ENCODE data around the gene MINDY1. TPM values are rescaled to one million over a fixed set of nuclear protein-coding genes. Genes with fewer than 3 reads are reported as not detected.

MINDY1 gene
- total RNA-seq, 2 experiments from 2014 or later = 9.1 to 9.9 TPM

DNA sequence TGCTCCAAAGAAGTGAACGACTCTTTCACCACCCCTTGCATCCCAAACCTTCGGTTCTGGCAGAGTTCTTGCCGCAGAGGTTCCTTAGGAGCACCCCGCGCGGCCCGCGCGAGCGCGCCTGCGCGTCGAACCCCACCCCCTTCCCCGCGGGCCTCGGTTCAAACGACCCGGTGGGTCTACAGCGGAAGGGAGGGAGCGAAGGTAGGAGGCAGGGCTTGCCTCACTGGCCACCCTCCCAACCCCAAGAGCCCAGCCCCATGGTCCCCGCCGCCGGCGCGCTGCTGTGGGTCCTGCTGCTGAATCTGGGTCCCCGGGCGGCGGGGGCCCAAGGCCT, 40.9 kb upstream of the MINDY1 start, which contains the start of gene C1orf56:
TSS of gene C1orf56 (plus strand) at position 161 of the 334 bp plus-strand sequence. CDS start at position 258, 97 bp downstream.
- DNase-seq (peak; percentile 68), ATAC-seq (peak; percentile 64)
- ChIA-PET CTCF (interaction anchor here (0.7 to 7.8 kb wide), 14 partner anchors 9 to 204 kb away, joined by 3 to 77 read pairs (median 5); partner anchors contain the start of genes ANXA9, CDC42SE1, MINDY1 and MLLT11), POLR2A (interaction anchor here (1.0 to 4.0 kb wide), 7 partner anchors 11 to 299 kb away, joined by 3 to 32 read pairs (median 4); partner anchors contain the start of genes CDC42SE1, MINDY1, MLLT11 and RFX5)
- Mint-ChIP-seq H3K27me3 (ENCODE audit: low read depth) (no peaks in the 10 kb centered on the region), H3K27ac (peak within 1 kb of the TSS; percentile 90), H3K4me1 (ENCODE audit: low read depth) (peaks cover 53% of the 10 kb centered on the region), H3K4me3 (peak within 1 kb of the TSS; percentile 89), H3K36me3 (ENCODE audit: low read depth) (peaks cover 28% of the 10 kb centered on the region), H3K9me3 (ENCODE audit: insufficient read depth) (no peaks in the 10 kb centered on the region)

DNA sequence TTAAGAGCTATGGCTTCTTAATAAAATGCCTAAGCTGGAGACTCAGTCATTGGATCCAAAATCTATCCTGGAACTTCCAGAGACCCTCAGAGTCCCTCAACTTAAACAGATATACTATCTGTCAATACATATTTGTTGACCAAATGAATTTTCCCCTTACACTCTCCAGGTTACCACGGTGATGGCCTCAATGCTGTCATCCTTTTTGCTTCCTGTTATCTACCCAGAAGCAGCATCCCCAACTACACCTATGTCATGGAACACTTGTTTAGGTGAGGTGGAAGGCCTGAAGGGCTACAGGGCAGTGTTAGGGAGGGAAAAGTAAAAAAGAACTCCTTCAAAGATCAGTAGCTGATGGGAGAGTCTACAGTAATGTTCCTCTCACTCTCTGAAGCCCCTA, 36.5 kb upstream of the MINDY1 start:
- Mint-ChIP-seq H3K36me3 (ENCODE audit: low read depth) (no peaks in the 10 kb centered on the region), H3K27me3 (ENCODE audit: low read depth) (no peaks in the 10 kb centered on the region), H3K27ac (no peak overlapping the region), H3K9me3 (ENCODE audit: insufficient read depth) (no peaks in the 10 kb centered on the region), H3K4me1 (ENCODE audit: low read depth) (peaks cover 27% of the 10 kb centered on the region), H3K4me3 (no peak overlapping the region)
- peak; percentile 34 for ATAC-seq
- POLR2A ChIA-PET = no interaction called here
- CTCF ChIA-PET = interaction anchor here (0.9 to 7.8 kb wide), 9 partner anchors 9 to 113 kb away, joined by 3 to 60 read pairs (median 6); partner anchors contain the start of genes CDC42SE1, MLLT11 and TNFAIP8L2
- peak; percentile 55 for DNase-seq

DNA sequence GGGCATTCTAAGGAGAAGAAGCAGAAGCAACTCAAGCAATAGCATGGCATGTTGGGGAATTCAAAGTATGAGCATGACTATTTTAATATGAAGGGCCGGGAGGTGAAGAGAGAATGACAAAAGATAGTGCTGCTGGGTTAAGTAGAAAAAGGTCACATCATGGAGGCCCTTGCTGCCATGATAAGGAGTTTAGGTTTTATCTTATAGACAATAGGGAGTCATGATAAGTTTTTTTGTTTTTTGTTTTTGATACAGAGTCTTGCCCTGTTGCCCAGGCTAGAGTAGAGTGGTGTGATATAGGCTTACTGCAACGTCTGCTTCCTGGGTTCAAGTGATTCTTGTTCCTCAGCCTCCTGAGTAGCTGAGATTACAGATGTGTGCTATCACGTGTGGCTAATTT, 32.8 kb upstream of the MINDY1 start:
- no peaks in the 10 kb centered on the region for H3K9me3 Mint-ChIP-seq (ENCODE audit: insufficient read depth)
- no peak overlapping the region for H3K4me3 Mint-ChIP-seq
- H3K4me1 Mint-ChIP-seq (ENCODE audit: low read depth) = peaks cover 11% of the 10 kb centered on the region
- DNase-seq = no peak
- POLR2A ChIA-PET = no interaction called here
- ATAC-seq = no peak
- no peak overlapping the region for H3K27ac Mint-ChIP-seq
- no peaks in the 10 kb centered on the region for H3K27me3 Mint-ChIP-seq (ENCODE audit: low read depth)
- no peaks in the 10 kb centered on the region for H3K36me3 Mint-ChIP-seq (ENCODE audit: low read depth)
- CTCF ChIA-PET = interaction anchor here (3.0 kb wide), 1 partner anchor 15 kb away, joined by 11 read pairs; no protein-coding TSS in a partner anchor

DNA sequence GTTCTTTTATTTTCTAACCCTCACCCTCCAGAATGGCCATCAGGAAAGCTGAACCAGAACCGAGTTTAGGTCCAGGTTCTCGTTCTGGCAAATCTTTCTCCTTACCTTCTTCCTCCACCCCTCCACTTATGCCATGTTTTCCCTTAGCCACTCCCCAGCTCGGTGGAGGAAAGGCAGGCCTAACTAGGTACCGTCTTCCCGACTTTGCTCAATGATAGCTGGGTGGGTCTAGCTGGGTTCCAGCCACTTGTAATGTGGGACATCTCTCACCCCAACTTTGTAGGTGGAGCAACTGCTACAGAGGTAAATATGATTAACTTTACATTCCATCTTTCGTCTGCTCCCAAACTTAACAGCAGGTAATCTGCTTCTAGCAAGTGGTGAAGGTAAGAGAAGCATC, 30.3 kb upstream of the MINDY1 start:
- no peak for ATAC-seq
- ChIA-PET CTCF (interaction anchor here (1.6 kb wide), 2 partner anchors 12 to 120 kb away, joined by 6 to 8 read pairs; partner anchors contain the start of gene TNFAIP8L2), POLR2A (interaction anchor here (0.8 kb wide), 1 partner anchor 119 kb away, joined by 3 read pairs; the partner anchor contains the start of gene TNFAIP8L2)
- H3K4me3 Mint-ChIP-seq = no peak overlapping the region
- peaks cover 6% of the 10 kb centered on the region for H3K36me3 Mint-ChIP-seq (ENCODE audit: low read depth)
- H3K27me3 Mint-ChIP-seq (ENCODE audit: low read depth) = no peaks in the 10 kb centered on the region
- H3K4me1 Mint-ChIP-seq (ENCODE audit: low read depth) = no peaks in the 10 kb centered on the region
- no peak for DNase-seq
- no peak overlapping the region for H3K27ac Mint-ChIP-seq
- no peaks in the 10 kb centered on the region for H3K9me3 Mint-ChIP-seq (ENCODE audit: insufficient read depth)

DNA sequence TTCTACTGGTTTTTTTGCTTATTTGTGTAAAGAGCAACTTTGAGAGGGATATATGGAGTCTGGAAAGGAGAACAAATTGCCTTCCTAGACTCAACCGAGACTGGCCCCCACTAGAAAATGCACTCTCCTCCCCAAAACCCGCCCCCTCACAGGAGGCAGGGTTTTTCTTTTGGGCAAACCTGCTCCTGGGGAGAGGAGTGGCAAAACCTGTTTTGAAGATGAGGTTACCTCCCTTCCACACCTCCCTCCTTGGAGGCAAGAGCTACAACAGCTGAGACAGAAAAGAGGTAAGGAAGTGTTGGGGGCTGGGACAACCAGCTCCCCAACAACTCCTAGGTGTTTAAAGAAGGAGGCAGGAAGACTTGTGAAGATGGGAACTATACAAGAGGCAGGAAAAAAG, 29.7 kb upstream of the MINDY1 start, which contains the start of gene BNIPL:
TSS of gene BNIPL (plus strand) at position 231 of the 400 bp plus-strand sequence. CDS start at position 371, 140 bp downstream.
- CTCF ChIA-PET = interaction anchor here (1.6 kb wide), 1 partner anchor 12 kb away, joined by 8 read pairs; no protein-coding TSS in a partner anchor
- H3K27ac Mint-ChIP-seq = no peak within 1 kb of the TSS
- H3K4me1 Mint-ChIP-seq (ENCODE audit: low read depth) = no peaks in the 10 kb centered on the region
- ATAC-seq = no peak
- no peak within 1 kb of the TSS for H3K4me3 Mint-ChIP-seq
- DNase-seq = no peak
- H3K27me3 Mint-ChIP-seq (ENCODE audit: low read depth) = no peaks in the 10 kb centered on the region
- H3K9me3 Mint-ChIP-seq (ENCODE audit: insufficient read depth) = no peaks in the 10 kb centered on the region
- peaks cover 6% of the 10 kb centered on the region for H3K36me3 Mint-ChIP-seq (ENCODE audit: low read depth)
- POLR2A ChIA-PET = interaction anchor here (0.8 kb wide), 1 partner anchor 120 kb away, joined by 3 read pairs; the partner anchor contains the start of gene TNFAIP8L2

DNA sequence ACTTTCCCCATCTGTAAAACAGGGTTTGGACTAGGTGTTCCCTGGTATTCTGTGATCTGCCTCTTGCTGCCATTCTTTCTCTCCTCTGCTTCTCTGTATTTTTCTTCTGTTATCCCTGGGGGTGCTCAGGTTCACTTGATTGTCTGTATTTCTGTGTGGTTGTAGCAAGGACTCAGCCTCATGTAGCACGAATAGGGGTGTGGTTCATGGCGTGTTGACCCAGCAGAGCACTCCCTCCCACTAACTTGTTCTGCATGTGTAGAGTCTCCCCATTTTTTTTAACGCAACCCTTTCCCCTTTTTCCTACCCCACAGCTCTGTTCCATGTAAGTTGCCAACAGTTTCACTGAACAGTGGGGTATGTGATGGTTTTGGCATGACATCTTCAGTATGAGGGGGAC, 28.5 kb upstream of the MINDY1 start:
- H3K27me3 Mint-ChIP-seq (ENCODE audit: low read depth) = no peaks in the 10 kb centered on the region
- H3K9me3 Mint-ChIP-seq (ENCODE audit: insufficient read depth) = no peaks in the 10 kb centered on the region
- ATAC-seq (no peak), DNase-seq (no peak)
- ChIA-PET CTCF (interaction anchor here (1.0 to 2.9 kb wide), 3 partner anchors 10 to 23 kb away, joined by 3 to 13 read pairs (median 4); no protein-coding TSS in a partner anchor), POLR2A (no interaction called here)
- H3K4me1 Mint-ChIP-seq (ENCODE audit: low read depth) = no peaks in the 10 kb centered on the region
- H3K4me3 Mint-ChIP-seq = no peak overlapping the region
- no peak overlapping the region for H3K27ac Mint-ChIP-seq
- H3K36me3 Mint-ChIP-seq (ENCODE audit: low read depth) = peaks cover 8% of the 10 kb centered on the region

DNA sequence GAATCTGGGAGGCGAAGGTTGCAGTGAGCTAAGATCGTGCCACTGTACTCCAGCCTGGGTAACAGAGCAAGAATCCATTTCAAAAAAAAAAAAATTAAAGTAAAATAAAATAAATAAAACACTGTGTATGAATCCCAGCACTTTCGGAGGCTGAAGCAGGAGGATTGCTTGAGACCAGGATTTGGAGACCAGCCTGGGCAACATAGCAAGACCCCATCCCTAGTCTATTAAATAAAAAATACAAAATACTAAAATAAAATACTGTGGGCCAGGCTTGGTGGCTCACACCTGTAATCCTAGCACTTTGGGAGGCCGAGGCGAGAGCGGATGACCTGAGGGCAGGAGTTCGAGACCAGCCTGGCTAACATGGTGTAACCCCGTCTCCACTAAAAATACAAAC, 25.5 kb upstream of the MINDY1 start:
- peaks cover 24% of the 10 kb centered on the region for H3K36me3 Mint-ChIP-seq (ENCODE audit: low read depth)
- POLR2A ChIA-PET = no interaction called here

DNA sequence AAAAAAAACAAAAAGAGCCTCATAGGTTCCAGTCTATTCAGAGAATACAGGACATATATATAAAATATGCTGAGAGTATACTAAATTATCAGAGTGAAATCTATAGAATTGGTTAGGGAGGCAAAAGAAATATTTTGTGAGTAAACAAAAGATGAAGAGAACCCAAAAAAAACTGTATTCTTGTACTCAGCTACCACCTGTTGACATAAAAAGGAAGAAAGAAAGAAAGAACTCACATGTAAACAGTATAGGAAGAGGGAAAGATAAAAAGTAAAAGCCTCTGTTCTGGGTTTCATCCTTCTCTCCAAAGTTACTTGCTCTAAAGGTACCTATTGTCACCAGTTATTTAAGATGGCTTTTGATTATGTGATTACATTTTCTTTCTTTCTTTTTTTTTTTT, 19.8 kb upstream of the MINDY1 start:
- no peak overlapping the region for H3K4me3 Mint-ChIP-seq
- peaks cover 28% of the 10 kb centered on the region for H3K36me3 Mint-ChIP-seq (ENCODE audit: low read depth)
- DNase-seq (no peak), ATAC-seq (no peak)
- ChIA-PET POLR2A (no interaction called here), CTCF (interaction anchor here (3.4 to 4.0 kb wide), 3 partner anchors 21 to 130 kb away, joined by 31 to 60 read pairs (median 52); partner anchors contain the start of genes C1orf56 and TNFAIP8L2)
- H3K4me1 Mint-ChIP-seq (ENCODE audit: low read depth) = peaks cover 7% of the 10 kb centered on the region
- no peak overlapping the region for H3K27ac Mint-ChIP-seq
- H3K9me3 Mint-ChIP-seq (ENCODE audit: insufficient read depth) = no peaks in the 10 kb centered on the region
- H3K27me3 Mint-ChIP-seq (ENCODE audit: low read depth) = no peaks in the 10 kb centered on the region

More for the DNA sequence above, 25.5 kb upstream of the MINDY1 start:
- ATAC-seq (no peak), DNase-seq (no peak)
- Mint-ChIP-seq H3K27ac (no peak overlapping the region), H3K4me3 (no peak overlapping the region), H3K27me3 (ENCODE audit: low read depth) (no peaks in the 10 kb centered on the region), H3K9me3 (ENCODE audit: insufficient read depth) (no peaks in the 10 kb centered on the region), H3K4me1 (ENCODE audit: low read depth) (no peaks in the 10 kb centered on the region)
- CTCF ChIA-PET = interaction anchor here (1.6 kb wide), 1 partner anchor 16 kb away, joined by 5 read pairs; the partner anchor contains the start of gene C1orf56

DNA sequence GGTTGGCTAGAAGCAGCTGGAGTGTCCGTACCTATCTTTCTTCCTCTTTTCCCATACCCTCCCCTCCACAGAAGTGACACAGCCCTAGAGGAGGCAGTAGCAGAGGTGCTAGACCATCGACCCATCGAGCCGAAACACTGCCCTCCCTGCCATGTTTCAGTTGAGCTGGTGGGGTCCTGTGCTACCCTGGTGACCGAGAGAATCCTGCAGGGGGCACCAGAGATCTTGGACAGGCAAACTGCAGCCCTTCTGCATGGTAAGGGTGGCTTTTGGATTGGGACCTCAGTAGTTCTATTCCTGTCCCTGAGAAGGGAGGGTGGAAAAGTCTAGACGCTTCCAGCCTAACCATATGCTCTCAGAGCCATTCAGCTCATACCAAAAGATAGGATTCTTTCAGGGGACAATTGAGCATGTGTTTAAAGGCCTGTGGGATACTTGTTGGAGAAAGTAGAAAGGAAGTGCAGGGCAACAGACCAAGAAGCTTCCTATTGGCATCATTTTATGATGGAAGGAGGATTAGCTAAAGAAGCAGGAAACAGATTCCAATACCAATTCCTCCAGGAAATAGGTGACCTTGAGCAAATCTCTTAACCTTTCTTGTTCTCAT, 17.9 kb upstream of the MINDY1 start:
- Mint-ChIP-seq H3K4me3 (peak overlapping the region; percentile 45), H3K4me1 (ENCODE audit: low read depth) (peaks cover 7% of the 10 kb centered on the region), H3K27me3 (ENCODE audit: low read depth) (no peaks in the 10 kb centered on the region), H3K27ac (peak overlapping the region; percentile 74), H3K9me3 (ENCODE audit: insufficient read depth) (no peaks in the 10 kb centered on the region), H3K36me3 (ENCODE audit: low read depth) (peaks cover 24% of the 10 kb centered on the region)
- DNase-seq (peak; percentile 92), ATAC-seq (peak; percentile 100)
- ChIA-PET POLR2A (interaction anchor here (0.6 to 0.9 kb wide), 3 partner anchors 33 to 132 kb away, joined by 3 read pairs; partner anchors contain the start of genes CDC42SE1 and TNFAIP8L2), CTCF (interaction anchor here (0.6 to 4.0 kb wide), 37 partner anchors 10 to 227 kb away, joined by 3 to 60 read pairs (median 5); partner anchors contain the start of genes BNIPL, C1orf56, CDC42SE1 and GABPB2)

DNA sequence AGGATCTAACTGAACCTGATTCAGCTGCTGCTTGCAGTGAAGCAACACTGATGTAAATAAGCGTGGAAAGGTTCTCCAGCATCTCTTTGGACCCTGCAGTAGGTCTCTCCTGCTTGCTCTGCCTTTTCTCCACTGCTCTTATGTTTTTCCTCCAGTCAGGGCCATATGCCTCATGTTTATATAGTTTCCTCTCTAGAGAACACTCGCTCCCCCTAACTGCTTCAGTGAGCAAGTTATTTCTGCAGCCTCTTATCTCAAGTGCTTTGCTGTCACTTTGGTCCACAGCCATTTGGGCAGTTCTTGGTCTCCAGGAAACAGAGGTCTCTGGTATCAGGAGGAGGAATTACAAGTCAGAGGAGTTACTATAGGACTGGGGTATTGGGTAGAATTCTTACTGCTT, 6.8 kb upstream of the MINDY1 start:
- CTCF ChIA-PET = no interaction called here
- Mint-ChIP-seq H3K4me3 (no peak overlapping the region), H3K9me3 (ENCODE audit: insufficient read depth) (no peaks in the 10 kb centered on the region), H3K27ac (no peak overlapping the region), H3K36me3 (ENCODE audit: low read depth) (peaks cover 4% of the 10 kb centered on the region), H3K4me1 (ENCODE audit: low read depth) (peaks cover 30% of the 10 kb centered on the region), H3K27me3 (ENCODE audit: low read depth) (no peaks in the 10 kb centered on the region)
- POLR2A ChIA-PET = no interaction called here
- ATAC-seq (no peak), DNase-seq (no peak)

DNA sequence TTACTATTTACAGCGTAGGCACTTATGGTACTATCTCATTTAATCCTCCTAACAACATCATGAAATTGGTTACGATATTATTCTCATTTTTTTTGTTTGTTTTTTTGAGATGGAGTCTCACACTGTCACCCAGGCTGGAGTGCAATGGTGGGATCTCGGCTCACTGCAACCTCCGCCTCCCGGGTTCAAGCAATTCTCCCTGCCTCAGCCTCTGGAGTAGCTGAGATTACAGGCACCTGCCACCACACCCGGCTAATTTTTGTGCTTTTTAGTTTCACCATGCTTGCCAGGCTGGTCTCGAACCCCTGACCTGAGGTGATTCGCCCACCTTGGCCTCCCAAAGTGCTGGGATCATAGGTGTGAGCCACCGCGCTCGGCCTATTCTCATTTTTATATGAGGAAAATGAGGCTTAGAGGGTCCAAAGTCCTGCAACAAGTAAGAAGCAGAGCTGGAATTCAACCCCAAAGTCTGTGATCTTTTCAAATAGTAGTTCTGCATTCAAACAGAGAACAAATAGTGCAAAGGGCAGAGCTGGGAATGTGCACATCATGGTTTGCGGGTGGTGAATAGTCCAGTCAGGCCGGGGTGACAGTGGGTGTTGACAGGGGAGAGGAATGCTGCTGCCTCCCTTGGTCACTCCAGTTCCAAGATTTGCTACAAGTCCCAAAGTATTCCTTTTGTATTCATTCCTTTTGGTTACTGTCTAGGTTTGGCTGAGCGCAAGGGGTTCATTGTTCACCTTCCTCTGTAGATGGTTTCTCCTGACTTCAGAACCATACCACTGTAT, 6.2 kb upstream of the MINDY1 start:
- ATAC-seq (no peak), DNase-seq (no peak)
- Mint-ChIP-seq H3K4me3 (no peak overlapping the region), H3K36me3 (ENCODE audit: low read depth) (peaks cover 3% of the 10 kb centered on the region), H3K4me1 (ENCODE audit: low read depth) (peaks cover 35% of the 10 kb centered on the region), H3K27me3 (ENCODE audit: low read depth) (no peaks in the 10 kb centered on the region), H3K27ac (no peak overlapping the region), H3K9me3 (ENCODE audit: insufficient read depth) (no peaks in the 10 kb centered on the region)
- POLR2A ChIA-PET = no interaction called here
- CTCF ChIA-PET = interaction anchor here (1.0 to 1.9 kb wide), 4 partner anchors 12 to 144 kb away, joined by 3 to 6 read pairs (median 4); partner anchors contain the start of gene TNFAIP8L2
